HG03064 (cell line): Measurements from ENCODE around the gene WNT9A.
"Not testable (repeated sequence)": the region's sequence is repeated elsewhere in the genome, so short reads cannot be mapped to it uniquely, and the experiment has no call there.

Experiments
- ATAC-seq: cut with Tn5 transposase; IDR thresholded peaks from one replicate; pipeline ENCODE4 v1.9.1; 2021; ENCODE audit warnings: low read depth; ENCODE audit not compliant: unreplicated experiment

WNT9A gene

DNA sequence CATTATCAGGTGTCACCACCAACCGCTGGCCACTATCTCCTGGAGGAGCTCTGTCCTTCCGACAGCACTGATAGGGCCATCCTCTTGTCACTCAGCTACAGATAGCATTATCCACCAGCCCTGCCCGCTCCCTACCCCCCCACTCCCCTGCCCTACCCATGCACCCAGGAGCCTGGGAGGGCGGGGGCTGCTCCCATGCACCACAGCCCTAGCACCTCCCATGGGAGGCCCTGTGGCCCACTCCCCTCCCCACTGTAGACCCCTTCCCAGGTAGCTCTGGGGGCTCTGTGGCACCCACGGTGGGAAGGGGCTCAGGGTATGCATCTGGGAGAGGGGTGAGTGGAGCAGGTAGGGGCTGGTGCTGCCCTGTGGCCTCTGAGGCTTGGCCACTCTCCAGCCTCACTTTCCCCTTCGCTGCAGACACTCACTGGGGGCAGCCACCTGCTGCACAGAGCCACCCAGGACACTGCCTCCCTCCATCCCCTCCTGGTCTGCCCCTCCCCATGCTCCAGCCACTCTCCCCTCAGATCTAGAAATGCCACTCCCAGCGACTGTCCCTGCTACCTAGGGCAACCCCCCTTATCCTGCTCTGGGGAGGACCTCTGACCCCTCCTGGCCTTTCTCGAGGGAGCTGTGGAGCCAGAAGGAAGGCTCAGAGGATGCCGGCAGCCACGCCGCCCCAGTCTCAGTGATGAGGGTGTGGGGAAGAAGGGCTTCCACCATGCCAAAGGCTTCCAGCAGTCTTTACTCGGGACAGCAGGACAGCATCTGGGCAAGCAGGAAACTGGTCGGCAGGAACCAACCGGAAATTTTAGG lies 58.5 kb downstream of the WNT9A start:
- ATAC-seq = no peak

DNA sequence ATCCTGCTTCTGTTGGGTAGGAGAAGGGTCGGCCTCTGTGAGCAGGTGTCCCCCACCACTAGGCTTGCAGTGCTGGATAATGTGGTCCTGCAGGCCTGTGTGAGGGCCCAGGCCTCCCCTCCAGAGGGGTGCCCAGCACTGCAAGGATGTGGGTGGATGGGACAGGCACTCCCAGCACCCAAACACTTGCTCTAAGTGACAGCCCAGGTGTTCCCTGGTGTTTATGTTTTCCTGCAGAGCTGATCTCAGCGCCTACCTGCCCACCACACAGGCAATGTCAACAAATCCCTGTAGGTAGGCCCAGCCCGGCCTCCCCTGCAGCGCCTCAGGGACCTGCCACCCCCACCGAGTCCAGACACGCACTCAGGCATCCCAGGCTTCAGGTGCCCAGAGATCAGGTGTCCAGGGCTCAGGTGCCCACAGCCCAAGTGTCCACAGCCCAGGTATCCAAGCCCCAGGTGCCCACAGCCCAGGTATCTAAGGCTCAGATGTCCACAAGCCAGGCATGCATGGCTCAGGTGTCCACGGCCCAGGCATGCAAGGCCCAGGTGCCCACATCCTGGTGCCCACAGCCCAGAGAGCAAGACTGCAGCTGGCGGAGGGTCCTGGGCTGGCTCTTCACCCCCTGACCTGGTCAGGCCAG lies 59.2 kb downstream of the WNT9A start:
- no peak for ATAC-seq

DNA sequence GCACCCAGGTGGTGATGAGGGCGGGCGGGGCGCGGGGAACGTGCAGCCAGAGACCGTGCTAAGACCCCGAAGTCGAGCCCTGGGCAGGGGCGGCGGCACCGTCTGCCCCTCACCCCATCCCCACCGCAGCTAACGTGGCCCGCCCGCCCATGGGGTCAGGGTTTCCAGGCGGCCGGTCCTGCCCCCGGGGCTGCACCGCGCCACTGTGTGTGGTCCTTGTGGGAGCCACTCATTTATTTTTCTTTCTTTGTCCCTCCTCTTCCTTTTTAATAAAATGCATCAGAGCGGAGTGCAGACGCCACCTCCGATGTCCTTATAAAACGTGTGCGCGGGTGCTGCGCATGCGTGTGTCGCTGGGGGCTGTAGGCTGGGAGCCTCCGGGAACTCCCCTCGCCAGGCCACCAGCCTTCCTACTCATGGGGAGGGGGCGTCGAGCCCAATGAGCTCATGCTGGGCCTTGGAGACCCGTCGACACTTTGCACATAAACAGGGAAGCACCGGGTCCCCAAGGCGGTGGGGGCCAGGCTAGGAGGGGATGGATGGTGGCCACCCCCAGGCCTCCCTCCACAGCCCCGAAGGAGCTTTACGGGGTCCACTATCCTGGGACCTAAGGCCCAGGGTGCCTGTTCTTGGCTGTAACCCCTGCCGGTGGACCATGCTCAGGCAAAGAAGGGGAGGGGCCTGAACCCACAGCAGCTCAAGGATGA lies 59.9 kb downstream of the WNT9A start:
- ATAC-seq = no peak

DNA sequence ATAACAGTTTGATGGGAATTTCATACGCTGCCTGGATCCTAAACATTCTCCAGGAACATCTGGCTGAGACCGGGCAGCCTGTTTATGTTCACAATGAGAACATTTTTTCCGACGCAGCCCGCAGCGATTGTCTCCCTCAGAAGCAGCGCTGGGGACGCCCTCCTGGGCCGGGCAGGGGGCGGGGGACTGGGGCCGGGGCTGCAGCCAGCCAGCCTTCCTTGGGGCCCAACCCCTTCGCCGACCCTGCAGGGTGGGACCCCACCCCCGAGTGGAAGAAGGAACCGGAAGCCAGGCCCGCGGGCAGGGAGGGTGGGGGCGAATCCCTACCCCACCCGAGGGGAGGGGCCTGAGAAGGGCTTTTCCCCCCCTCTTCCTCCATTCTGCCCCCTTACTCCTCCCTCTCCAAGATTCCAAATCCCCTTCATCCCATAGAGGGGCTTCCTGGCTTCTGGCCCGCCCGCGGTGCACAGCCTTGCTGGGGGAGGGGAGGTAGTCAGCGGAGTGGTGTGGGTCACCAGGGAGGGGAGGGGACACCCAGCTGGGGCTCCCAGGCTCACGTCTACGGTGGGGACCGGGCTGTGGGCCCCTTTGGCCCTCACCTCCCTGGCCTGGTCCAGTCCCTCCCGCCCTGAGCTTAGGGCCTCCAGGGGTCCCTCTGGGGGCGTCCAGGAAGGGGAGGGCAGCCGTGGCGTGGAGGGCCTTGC lies 60.6 kb downstream of the WNT9A start:
- ATAC-seq = no peak

DNA sequence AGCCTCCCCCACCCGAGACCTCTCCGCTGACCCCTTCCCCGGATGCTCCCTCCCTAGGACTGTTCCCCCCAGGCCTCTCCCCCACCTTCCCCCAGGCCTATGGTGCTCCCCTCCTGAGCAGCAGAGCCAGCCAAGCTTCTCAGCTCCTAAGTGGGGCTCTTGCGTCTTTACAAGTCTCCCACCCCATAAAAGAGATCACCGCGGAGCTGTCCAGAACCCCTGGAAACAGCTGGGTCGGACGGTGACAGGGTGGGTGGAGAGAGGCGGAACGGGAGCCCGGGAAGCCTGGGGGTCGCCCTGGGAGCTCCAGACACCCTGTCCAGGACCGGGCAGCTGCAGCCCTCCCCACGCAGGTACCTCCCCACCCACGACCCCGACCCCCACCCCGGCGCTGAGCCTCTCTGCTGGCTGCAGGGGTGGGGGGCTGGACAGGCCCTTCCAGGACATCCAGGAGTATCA lies 61.2 kb downstream of the WNT9A start:
- ATAC-seq = no peak

DNA sequence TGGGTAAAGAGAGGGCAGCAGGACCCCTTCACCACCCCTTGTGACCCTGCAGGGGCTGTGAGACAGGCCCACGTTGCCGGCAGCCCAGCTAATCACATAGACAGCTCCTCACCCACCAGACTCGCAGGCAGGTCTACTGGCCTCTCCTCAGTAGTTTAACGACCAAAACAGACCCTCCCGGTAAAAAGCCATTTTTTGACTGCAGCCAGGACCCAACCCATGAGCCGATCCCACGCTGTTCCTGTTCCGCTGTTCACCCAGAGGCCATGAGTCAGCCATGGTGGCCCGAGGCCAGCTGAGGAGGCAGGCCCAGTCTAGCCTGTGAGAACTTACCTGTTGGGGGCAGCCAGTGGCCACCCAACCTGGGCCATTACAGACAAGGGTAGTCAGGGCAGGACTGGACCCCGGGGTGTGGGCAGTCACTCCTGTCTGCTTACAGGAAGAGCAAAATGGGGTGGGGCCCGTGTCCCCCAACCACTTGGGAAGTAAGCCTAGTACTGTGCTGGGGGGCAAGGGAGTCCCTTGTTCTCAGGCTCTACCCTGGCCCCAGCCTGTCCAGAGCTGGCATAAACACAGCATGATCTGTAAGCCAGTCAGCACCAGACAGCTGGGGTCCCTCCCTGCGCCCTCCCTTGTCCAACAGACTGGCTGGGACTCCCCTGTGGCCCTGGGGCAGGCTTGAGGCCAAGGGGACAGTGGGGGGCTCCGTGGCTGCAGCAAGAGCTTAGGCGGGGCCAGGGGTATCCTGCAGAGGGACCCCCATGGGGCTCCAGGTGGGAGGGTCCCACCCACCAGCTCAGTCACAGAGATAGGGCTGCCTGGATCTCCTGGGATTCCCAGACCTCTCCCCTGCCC lies 61.9 kb downstream of the WNT9A start:
- no peak for ATAC-seq

DNA sequence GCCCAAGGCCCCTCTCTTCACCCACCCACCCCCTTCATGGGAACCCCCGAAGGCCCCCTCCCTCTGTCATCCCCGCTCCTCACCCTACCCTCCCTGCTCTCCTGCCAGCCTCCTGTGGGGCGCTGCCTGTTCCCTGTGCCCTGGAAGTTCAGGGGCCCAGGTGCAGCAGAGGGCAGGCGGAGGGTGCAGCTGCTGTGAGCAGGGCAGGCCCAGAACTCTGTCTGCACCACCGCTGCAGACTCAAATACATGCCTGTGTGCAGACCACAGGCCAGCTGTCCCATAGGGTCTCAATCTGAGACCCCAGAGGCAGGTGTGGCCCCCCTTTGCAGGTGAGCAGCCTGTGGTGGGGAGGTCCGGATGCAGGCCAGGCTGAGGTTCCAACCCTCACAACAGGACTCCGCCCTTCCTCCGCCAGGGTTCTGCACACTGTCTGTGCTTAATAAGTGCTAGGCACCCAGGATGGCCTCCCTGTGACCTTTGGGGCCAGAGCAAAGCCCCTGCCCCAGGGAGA lies 62.5 kb downstream of the WNT9A start:
- ATAC-seq = no peak

DNA sequence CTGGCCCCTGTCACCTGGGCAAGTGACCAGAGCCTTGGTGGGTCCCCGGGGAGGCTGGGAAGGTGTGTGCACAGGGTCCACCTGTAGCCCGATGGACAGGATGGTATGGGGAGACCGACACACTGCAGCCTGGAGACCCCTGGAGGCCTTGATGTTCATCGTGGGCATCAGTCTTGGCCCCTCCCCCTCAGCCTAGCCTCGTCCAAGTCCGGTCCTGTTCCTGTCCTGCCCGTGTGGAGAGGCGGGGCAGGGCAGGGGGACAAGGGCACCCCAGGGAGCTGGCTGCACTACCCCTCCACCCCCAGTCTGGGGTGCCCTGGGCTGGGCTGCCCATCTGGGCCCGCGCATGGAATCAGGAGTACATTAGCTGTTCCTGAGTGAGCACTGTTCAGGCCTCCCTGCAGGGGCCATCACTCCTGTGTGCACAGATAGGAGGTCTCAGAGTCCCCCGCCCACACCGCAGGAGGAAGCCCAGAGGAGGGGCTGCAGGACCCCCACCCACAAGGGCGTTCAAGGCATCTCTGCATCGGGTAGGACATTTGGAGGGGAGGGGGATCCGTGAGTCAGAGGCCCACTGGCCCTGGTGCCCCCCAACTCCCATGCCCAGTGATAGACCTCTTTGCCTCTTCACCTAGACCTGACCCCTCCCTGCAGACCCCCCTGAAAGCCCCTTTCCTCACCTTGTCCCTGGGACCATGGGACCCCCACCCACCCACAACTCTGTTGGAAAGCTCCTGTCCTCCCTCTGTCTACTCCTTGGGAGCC lies 63.2 kb downstream of the WNT9A start:
- ATAC-seq = no peak

DNA sequence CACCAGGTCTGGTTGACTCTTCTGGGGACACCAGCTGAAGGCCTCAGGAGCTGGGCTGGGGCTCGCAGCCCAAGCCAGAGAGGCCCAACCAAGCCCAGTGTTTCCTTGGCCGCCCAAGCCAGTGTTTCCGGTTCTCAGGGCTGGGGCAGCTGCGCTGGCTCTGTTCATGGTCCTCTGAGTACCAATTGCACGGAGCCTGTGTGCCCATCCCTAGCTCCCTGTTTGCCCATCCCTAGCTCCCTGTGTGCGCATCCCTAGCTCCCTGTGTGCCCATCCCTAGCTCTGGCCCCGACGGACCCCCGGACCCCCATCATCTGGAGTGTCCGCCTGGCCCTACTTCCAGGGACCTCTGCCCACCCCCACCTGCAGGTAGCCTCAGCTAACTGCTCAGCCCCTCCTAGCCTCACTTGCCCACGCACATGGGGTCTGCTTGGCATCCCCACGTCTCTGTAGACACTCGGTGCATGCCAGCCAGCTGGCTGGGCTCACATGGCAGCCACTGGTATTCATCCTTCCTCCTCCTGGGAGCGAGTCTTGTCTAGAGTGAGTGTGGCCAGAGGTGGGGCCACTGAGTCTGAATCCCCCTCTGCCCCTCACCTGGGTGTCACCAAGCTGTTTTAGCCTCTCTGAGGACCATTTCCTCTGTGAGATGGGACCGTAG lies 64.0 kb downstream of the WNT9A start:
- ATAC-seq = no peak

DNA sequence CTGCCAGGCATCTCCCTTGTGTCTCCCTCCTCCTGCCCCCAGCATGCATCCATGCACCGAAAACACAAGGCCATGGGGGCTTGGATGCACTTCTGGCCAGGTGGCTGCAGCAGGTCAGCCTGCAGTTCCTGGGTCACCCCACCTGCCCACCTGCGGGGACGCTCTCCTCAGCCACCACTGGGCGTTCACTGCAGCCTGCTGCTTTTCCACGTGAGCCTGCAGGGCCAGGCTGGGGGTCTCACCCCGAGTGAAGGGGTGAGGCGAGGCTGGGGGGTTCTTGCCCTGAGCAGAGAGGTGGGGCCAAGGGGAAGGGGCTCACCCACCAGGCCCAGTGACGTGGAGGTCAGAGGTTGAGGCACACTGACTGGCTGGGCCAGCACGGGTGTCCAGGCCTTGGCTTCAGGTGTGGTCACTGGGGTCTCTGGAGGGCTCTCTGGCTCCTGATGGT lies 64.6 kb downstream of the WNT9A start:
- ATAC-seq = no peak

DNA sequence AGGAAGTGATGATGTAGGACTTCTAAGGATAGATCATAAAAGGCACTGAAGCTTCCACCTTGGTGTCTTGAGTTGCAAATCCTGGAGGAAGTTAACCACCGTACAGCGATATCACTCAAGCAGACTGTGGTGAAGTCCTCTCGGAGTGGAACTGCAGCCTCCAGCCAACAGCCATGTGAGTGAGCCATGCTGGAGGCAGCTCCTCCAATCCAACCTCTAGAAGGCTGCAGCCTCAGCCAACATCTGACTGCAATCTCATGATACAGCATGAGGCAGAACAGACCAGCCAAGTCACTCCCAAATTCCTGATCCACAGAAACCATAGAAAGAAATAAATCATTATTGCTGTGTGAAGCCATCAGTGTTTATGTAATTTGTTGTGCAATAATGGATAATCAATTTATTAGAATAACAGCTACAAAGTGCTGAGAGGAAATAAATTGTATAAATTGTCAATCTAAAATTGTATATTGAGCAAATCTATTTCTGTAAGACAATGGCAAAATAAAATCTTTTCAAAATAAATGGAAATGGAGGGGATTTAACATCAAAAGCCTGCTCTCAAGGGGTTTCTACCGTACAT lies 67.3 kb downstream of the WNT9A start:
- ATAC-seq = no peak

DNA sequence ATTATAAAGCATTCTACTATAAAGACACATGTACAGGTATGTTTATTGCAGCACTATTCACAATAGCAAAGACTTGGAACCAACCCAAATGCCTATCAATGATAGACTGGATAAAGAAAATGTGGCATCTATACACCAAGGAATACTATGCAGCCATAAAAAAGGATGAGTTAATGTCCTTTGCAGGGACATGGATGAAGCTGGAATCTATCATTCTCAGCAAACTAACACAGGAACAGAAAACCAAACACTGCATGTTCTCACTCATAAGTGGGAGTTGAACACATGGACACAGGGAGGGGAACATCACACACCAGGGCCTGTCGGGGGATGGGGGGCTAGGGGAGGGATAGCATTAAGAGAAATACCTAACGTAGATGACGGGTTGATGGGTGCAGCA lies 69.9 kb downstream of the WNT9A start:
- ATAC-seq = not testable (repeated sequence)

DNA sequence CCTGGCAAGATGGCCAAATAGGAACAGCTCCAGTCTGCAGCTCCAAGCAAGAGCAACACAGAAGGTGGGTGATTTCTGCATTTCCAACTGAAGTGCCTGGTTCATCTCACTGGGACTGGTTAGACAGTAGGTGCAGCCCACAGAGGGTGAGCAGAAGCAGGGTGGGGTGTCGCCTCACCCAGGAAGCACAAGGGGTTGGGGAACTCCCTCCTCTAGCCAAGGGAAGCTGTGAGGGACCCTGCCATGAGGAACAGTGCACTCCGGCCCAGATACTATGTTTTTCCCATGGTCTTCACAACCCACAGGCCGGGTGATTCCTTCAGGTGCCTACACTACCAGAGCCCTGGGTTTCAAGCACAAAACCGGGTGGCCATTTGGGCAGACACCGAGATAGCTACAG lies 75.8 kb downstream of the WNT9A start:
- ATAC-seq = not testable (repeated sequence)

DNA sequence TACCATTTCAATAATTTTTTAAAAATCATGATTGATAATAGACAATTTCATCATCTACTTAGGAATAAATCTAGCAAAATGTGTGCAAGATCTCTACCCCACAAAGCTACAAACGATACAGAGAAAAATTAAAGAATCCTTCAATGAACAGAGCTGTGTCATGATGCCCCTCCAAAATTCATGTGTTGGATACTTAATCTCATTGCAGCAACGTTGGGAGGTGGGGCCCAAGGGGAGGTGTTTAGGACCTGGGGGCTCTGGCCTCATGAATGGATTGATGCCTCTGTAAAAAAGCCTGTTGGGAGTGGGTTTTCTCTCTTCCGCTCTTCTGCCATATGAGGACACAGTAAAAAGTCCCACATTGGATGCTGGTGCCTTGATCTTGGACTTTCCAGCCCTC lies 77.4 kb downstream of the WNT9A start:
- no peak for ATAC-seq

DNA sequence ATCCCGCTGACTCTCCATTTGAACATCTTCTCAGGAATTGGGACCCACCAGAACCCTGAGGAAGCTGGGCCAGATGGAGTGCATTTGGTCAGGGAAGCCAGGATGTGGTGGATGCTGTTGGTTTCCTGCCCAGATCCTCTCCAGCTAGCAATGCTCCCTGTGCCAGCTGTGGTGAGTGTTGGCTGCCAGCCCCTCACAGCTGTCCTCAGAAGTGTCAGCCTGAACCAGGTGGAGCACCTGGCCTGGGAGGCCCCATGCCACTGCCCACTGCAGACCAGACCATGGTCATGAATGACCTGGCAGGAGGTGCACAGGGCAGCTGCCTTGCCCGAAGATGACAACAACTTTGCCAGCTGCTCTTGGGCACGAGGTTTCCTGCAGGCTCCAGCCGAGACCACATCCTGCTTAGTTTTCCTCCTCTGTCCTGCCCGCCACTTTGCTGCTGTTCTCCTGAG lies 77.9 kb downstream of the WNT9A start:
- ATAC-seq = no peak

DNA sequence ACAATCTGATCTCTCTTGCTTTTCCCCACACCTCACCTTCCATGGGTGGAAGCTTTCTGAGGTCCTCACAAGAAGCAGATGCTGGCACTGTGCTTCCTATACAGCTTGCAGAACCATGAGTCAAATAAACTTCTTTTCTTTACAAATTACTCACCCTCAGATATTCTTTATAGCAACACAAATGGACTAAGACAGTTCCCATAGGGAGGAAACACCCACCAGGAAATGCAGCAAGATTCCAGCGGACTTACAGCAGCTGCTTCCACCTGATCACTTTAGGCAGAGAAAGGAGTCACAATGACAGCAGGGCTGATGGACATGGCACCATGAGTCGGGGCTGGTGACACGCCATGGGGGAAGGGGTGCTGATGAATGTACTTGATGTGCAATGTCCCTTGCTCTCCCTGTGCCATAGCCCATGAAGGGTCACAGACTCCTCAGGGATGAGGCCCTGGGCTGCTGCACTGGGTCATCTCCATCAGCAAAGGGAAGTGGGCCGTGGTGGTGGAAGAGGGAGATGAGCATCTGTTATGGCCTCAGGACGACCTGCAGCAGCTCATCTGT lies 78.4 kb downstream of the WNT9A start:
- no peak for ATAC-seq
